ENCODE results near the gene YKT6.

Gene YKT6

GRCh38 chr7:44247868-44248651 lies 47.3 kb downstream of the YKT6 start:
- no peak for TF ChIP-seq CTCF (IDR thresholded peaks at IDR 0.05; ENCODE audit: insufficient read depth, low read length, missing control alignments)
- no peak for DNase-seq (ENCODE audit: low read depth, low spot score)
- ChIA-PET POLR2A (no interaction called here), CTCF (interaction anchor here (0.9 to 1.3 kb wide), 3 partner anchors 11 to 227 kb away, joined by 3 read pairs; no protein-coding TSS in a partner anchor)
- no peak overlapping the region for H3K4me3 ChIP-seq (ENCODE audit: low read depth, low read length)

- CTCF ChIA-PET: interaction anchor here (1.2 to 2.0 kb wide), 2 partner anchors 9 to 228 kb away, joined by 3 to 5 read pairs; no protein-coding TSS in a partner anchor
- no peak for DNase-seq (ENCODE audit: low read depth, low spot score)
- POLR2A ChIA-PET: no interaction called here
- no peak for TF ChIP-seq CTCF (IDR thresholded peaks at IDR 0.05; ENCODE audit: insufficient read depth, low read length, missing control alignments)
- H3K4me3 ChIP-seq (ENCODE audit: low read depth, low read length): no peak overlapping the region
These were observed 49.0 kb downstream of the YKT6 start for GRCh38 chr7:44249639-44250234.

- ChIA-PET POLR2A (no interaction called here), CTCF (interaction anchor here (1.0 to 2.0 kb wide), 4 partner anchors 9 to 314 kb away, joined by 3 to 13 read pairs (median 6); no protein-coding TSS in a partner anchor)
- H3K4me3 ChIP-seq (ENCODE audit: low read depth, low read length): no peak overlapping the region
- TF ChIP-seq CTCF (IDR thresholded peaks at IDR 0.05; ENCODE audit: insufficient read depth, low read length, missing control alignments): no peak
- no peak for DNase-seq (ENCODE audit: low read depth, low spot score)
These were observed 50.5 kb downstream of the YKT6 start for GRCh38 chr7:44251269-44251668.

- DNase-seq (ENCODE audit: low read depth, low spot score): no peak
- POLR2A ChIA-PET: no interaction called here
- H3K4me3 ChIP-seq (ENCODE audit: low read depth, low read length): no peak overlapping the region
- CTCF ChIA-PET: interaction anchor here (1.0 to 3.3 kb wide), 5 partner anchors 9 to 313 kb away, joined by 3 to 13 read pairs (median 7); no protein-coding TSS in a partner anchor
- no peak for TF ChIP-seq CTCF (IDR thresholded peaks at IDR 0.05; ENCODE audit: insufficient read depth, low read length, missing control alignments)
These were observed 51.1 kb downstream of the YKT6 start for GRCh38 chr7:44251881-44252280.

- DNase-seq (ENCODE audit: low read depth, low spot score): no peak
- ChIA-PET CTCF (interaction anchor here (5.2 kb wide), 1 partner anchor 14 kb away, joined by 40 read pairs; no protein-coding TSS in a partner anchor), POLR2A (no interaction called here)
- no peak overlapping the region for H3K4me3 ChIP-seq (ENCODE audit: low read depth, low read length)
- no peak for TF ChIP-seq CTCF (IDR thresholded peaks at IDR 0.05; ENCODE audit: insufficient read depth, low read length, missing control alignments)
These were observed 55.7 kb downstream of the YKT6 start for GRCh38 chr7:44256459-44256858.

GRCh38 chr7:44257213-44257612 lies 56.4 kb downstream of the YKT6 start:
- CTCF ChIA-PET: interaction anchor here (5.2 kb wide), 1 partner anchor 14 kb away, joined by 40 read pairs; no protein-coding TSS in a partner anchor

More at GRCh38 chr7:44257213-44257612, 56.4 kb downstream of the YKT6 start:
- POLR2A ChIA-PET: interaction anchor here (0.5 kb wide), 1 partner anchor 322 kb away, joined by 3 read pairs; no protein-coding TSS in a partner anchor
- H3K4me3 ChIP-seq (ENCODE audit: low read depth, low read length): no peak overlapping the region
- DNase-seq (ENCODE audit: low read depth, low spot score): no peak
- no peak for TF ChIP-seq CTCF (IDR thresholded peaks at IDR 0.05; ENCODE audit: insufficient read depth, low read length, missing control alignments)
